NB4 (cell line): Measurements from ENCODE around the gene VAV2.

Experiments
- MAX ChIP-seq: IDR thresholded peaks from 2 replicates; pipeline ENCODE4 v1.6.1; 2011; ENCODE audit warnings: low read depth, low read length
- MYC ChIP-seq: IDR thresholded peaks from 2 replicates; pipeline ENCODE4 v1.6.1; 2011; ENCODE audit warnings: low read depth, low read length
- POLR2A ChIP-seq: IDR thresholded peaks from 2 replicates; pipeline ENCODE4 v1.6.1; 2011; ENCODE audit warnings: mild to moderate bottlenecking; ENCODE audit not compliant: insufficient read length; ENCODE audit errors: extremely low read depth
- TF ChIP-seq, protein P1 (sequence below): IDR thresholded peaks from one replicate; pipeline ENCODE4 v1.5.1; 2012; ENCODE audit warnings: low read depth, low read length

GRCh38 chr9:133850937-133851336 lies 141.2 kb downstream of the VAV2 start:
- TF ChIP-seq POLR2A (no peak), MAX (no peak), MYC (no peak)
- TF ChIP-seq, protein P1, sequence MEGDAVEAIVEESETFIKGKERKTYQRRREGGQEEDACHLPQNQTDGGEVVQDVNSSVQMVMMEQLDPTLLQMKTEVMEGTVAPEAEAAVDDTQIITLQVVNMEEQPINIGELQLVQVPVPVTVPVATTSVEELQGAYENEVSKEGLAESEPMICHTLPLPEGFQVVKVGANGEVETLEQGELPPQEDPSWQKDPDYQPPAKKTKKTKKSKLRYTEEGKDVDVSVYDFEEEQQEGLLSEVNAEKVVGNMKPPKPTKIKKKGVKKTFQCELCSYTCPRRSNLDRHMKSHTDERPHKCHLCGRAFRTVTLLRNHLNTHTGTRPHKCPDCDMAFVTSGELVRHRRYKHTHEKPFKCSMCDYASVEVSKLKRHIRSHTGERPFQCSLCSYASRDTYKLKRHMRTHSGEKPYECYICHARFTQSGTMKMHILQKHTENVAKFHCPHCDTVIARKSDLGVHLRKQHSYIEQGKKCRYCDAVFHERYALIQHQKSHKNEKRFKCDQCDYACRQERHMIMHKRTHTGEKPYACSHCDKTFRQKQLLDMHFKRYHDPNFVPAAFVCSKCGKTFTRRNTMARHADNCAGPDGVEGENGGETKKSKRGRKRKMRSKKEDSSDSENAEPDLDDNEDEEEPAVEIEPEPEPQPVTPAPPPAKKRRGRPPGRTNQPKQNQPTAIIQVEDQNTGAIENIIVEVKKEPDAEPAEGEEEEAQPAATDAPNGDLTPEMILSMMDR, result no peak
